DOHH2 (cell line): ENCODE data around the gene MRTFA.
A peak's percentile ranks its signal among the peaks of the same experiment; 100 is the strongest.

ENCODE experiments used
- CTCF ChIP-seq: fragments of 200-600 bp; sonication (generic); IDR thresholded peaks from one replicate; pipeline ENCODE4 v1.5.1; 2014; ENCODE audit warnings: antibody characterized with exemption, mild to moderate bottlenecking, low read depth, low read length; ENCODE audit not compliant: poor library complexity, severe bottlenecking
- EZH2phosphoT487 ChIP-seq: fragments of 200-600 bp; sonication (generic); IDR thresholded peaks from 2 replicates; pipeline ENCODE4 v1.6.1; 2017; ENCODE audit warnings: borderline replicate concordance, mild to moderate bottlenecking, antibody characterized with exemption, low read length, moderate library complexity, mixed read lengths

GRCh38 chr22:40525250-40525884, 111.2 kb downstream of the MRTFA start:
- peak; percentile 70 for TF ChIP-seq CTCF
- TF ChIP-seq EZH2phosphoT487, result no peak
